HepG2 (cell line): ENCODE measurements around the gene GALNT18. TPM values are rescaled to one million over a fixed set of nuclear protein-coding genes. Genes with fewer than 3 reads are reported as not detected.

Experiments used
- ATAC-seq: fragments of 200-7000 bp; cut with Tn5 transposase; 3 replicates; pipeline ENCODE4 v1.9.1; 2020; ENCODE audit warnings: mild to moderate bottlenecking, moderate library complexity
- BruUV-seq: library from RNA; stranded (reverse); fragments of 400-500 nt; replicated peaks from 2 replicates; lab custom pipeline; 2021; lab: Mats Ljungman, UMichigan
- CTCF ChIA-PET: fragments of 300-600 bp; formaldehyde crosslinking; extraction: SDS; loops from one replicate; lab custom pipeline; 2021; ENCODE audit warnings: low total read pairs, inconsistent platforms, low intra/inter-chr PET ratio; lab: Yijun Ruan, JAX
- POLR2A ChIA-PET: fragments of 350-600 bp; sonication (Branson Sonifier 250); formaldehyde crosslinking; loops from one replicate; lab custom pipeline; 2020; ENCODE audit warnings: antibody characterized with exemption, inconsistent platforms; lab: Yijun Ruan, JAX
- DNase-seq: peaks from one replicate; pipeline ENCODE4 v3.0.0-alpha.2; 2015; ENCODE audit warnings: low spot score
- FAIRE-seq: peaks from 3 replicates; lab custom pipeline; 2011; peaks lifted over from hg19 to GRCh38; lab: Jason Lieb, UNC
- H2AFZ ChIP-seq: one replicate; pipeline ENCODE4 v1.6.1; 2011; ENCODE audit warnings: low read length, inconsistent platforms
- H3K27ac ChIP-seq: fragments of 300-600 bp; 3 replicates; pipeline ENCODE4 v1.8.0; 2011; ENCODE audit warnings: mixed run types, mild to moderate bottlenecking, mixed read lengths, low read length, inconsistent platforms; ENCODE audit not compliant: insufficient read depth; ENCODE audit errors: extremely low read length
- H3K27me3 ChIP-seq, 2 experiments: fragments of 200-600 bp in 1 of 2; 2 replicates in 1 of 2; 3 replicates in 1 of 2; pipeline versions ENCODE4 v1.6.0 to v1.8.0; 2011; ENCODE audit warnings: low read length in 2 of 2, mild to moderate bottlenecking in 2 of 2, moderate library complexity in 2 of 2, inconsistent platforms in 1 of 2; ENCODE audit not compliant: insufficient read depth in 2 of 2, control insufficient read depth in 1 of 2
- H3K36me3 ChIP-seq, 2 experiments: fragments of 200-600 bp in 1 of 2; replicated peaks in 1 of 2; 2 replicates in 1 of 2; 3 replicates in 1 of 2; pipeline versions ENCODE4 v1.5.1 to v1.8.0; 2011; ENCODE audit warnings: low read length in 2 of 2, inconsistent platforms in 1 of 2; ENCODE audit not compliant: insufficient read depth in 2 of 2, control insufficient read depth in 1 of 2
- H3K4me1 ChIP-seq: 2 replicates; pipeline ENCODE4 v1.5.1; 2012; ENCODE audit warnings: low read length, inconsistent platforms; ENCODE audit not compliant: insufficient read depth
- H3K4me2 ChIP-seq: 2 replicates; pipeline ENCODE4 v1.6.0; 2011; ENCODE audit warnings: low read depth, low read length, inconsistent platforms
- H3K4me3 ChIP-seq, 3 experiments: fragments of 200-600 bp in 1 of 3; sonication (generic), shearing (Covaris generic) in 1 of 3; replicated peaks in 1 of 3; 2 replicates each; pipeline ENCODE4 v1.5.1; 2011 to 2016; ENCODE audit warnings: low read length in 3 of 3, inconsistent platforms in 2 of 3, low read depth in 2 of 3, mild to moderate bottlenecking in 2 of 3, control low read depth in 1 of 3, mixed read lengths in 1 of 3; ENCODE audit not compliant: insufficient read depth in 1 of 3
- H3K79me2 ChIP-seq: one replicate; pipeline ENCODE4 v1.6.1; 2011; ENCODE audit warnings: low read length, inconsistent platforms; ENCODE audit not compliant: insufficient read depth
- H3K9ac ChIP-seq: 2 replicates; pipeline ENCODE4 v1.6.0; 2011; ENCODE audit warnings: mild to moderate bottlenecking, low read depth, low read length, inconsistent platforms; ENCODE audit not compliant: insufficient read depth
- H3K9me3 ChIP-seq: 2 replicates; pipeline ENCODE4 v1.5.1; 2012; ENCODE audit warnings: mild to moderate bottlenecking, low read length
- H4K20me1 ChIP-seq: 2 replicates; pipeline ENCODE4 v1.6.0; 2011; ENCODE audit warnings: inconsistent platforms, mild to moderate bottlenecking, low read length, moderate library complexity; ENCODE audit not compliant: insufficient read depth
- HHEX ChIP-seq: IDR thresholded peaks from 2 replicates; pipeline ENCODE4 v1.6.1; 2016; ENCODE audit warnings: control low read depth
- KLF13 ChIP-seq: sonication (generic); formaldehyde crosslinking; IDR thresholded peaks from 2 replicates; pipeline ENCODE4 v1.4.0; 2020; ENCODE audit warnings: mild to moderate bottlenecking, missing genetic modification reagents
- MAFG ChIP-seq: sonication (generic); formaldehyde crosslinking; IDR thresholded peaks from 2 replicates; pipeline ENCODE4 v1.5.1; 2020; ENCODE audit warnings: mild to moderate bottlenecking, missing genetic modification reagents
- NAIF1 ChIP-seq: sonication (generic); formaldehyde crosslinking; IDR thresholded peaks from 2 replicates; pipeline ENCODE4 v1.5.0; 2020; ENCODE audit warnings: mild to moderate bottlenecking, missing genetic modification reagents, borderline replicate concordance
- SP1 ChIP-seq, 2 experiments: fragments of 450-650 bp in 1 of 2; sonication (generic) in 1 of 2; formaldehyde crosslinking in 1 of 2; IDR thresholded peaks; 2 replicates each; pipeline versions ENCODE4 v1.4.0 to v1.6.1; 2016 to 2020; ENCODE audit warnings: missing genetic modification reagents in 1 of 2
- SP4 ChIP-seq: sonication (generic); formaldehyde crosslinking; IDR thresholded peaks from 2 replicates; pipeline ENCODE4 v1.8.1; 2023; ENCODE audit warnings: mild to moderate bottlenecking, missing genetic modification reagents
- ZFP82 ChIP-seq: sonication (generic); formaldehyde crosslinking; IDR thresholded peaks from 2 replicates; pipeline ENCODE4 v1.5.1; 2020; ENCODE audit warnings: mild to moderate bottlenecking, missing genetic modification reagents, borderline replicate concordance
- ZNF263 ChIP-seq: sonication (generic); formaldehyde crosslinking; IDR thresholded peaks from 2 replicates; pipeline ENCODE4 v1.4.0; 2020; ENCODE audit warnings: missing genetic modification reagents
- ZNF282 ChIP-seq: fragments of 450-650 bp; IDR thresholded peaks from 2 replicates; pipeline ENCODE4 v1.6.1; 2018; ENCODE audit not compliant: partially characterized antibody
- ZNF615 ChIP-seq: sonication (generic); formaldehyde crosslinking; IDR thresholded peaks from 2 replicates; pipeline ENCODE4 v1.5.0; 2020; ENCODE audit warnings: mild to moderate bottlenecking, missing genetic modification reagents, borderline replicate concordance
- ZNF616 ChIP-seq: sonication (generic); formaldehyde crosslinking; IDR thresholded peaks from 2 replicates; pipeline ENCODE4 v1.5.0; 2020; ENCODE audit warnings: low read depth, mild to moderate bottlenecking, missing genetic modification reagents
- ZXDC ChIP-seq: sonication (generic); formaldehyde crosslinking; IDR thresholded peaks from 2 replicates; pipeline ENCODE4 v1.5.0; 2020; ENCODE audit warnings: mild to moderate bottlenecking, missing genetic modification reagents
- WGBS: methylation state at CpG from one replicate; pipeline ENCODE4 v1.1.6; 2017; ENCODE audit warnings: low lambda C conversion rate; 5-methylcytosine and 5-hydroxymethylcytosine counted together
- in situ Hi-C: cut with HindIII; loops from 2 replicates; pipeline ENCODE4 v1.10.0; 2017; ENCODE audit warnings: low pct_unique_long_range_greater_than_20kb; ENCODE audit not compliant: extremely low pct_ligation_motif_present
- intact Hi-C: fragments of 100-400 bp; cut with micrococcal nuclease; formaldehyde crosslinking; loops from one replicate; pipeline ENCODE4 v1.10.0; 2022; ENCODE audit not compliant: unreplicated experiment
- polyA plus RNA-seq, 8 experiments: library from polyadenylated mRNA; depleted of rRNA in 3 of 8; stranded (reverse) in 7 of 8; unstranded in 1 of 8; fragments of >200 nt; fragmentation: Illumina TruSeq in 4 of 8; extraction: Trizol in 4 of 8; gene quantifications; 2 replicates each; pipeline versions ENCODE4 v1.2.1 to v1.2.3, GENCODE V29; 2011 to 2016; ENCODE audit warnings: low read depth in 4 of 8, missing spikeins in 1 of 8, mixed read lengths in 1 of 8; ENCODE audit not compliant: insufficient read depth in 1 of 8
- total RNA-seq, 5 experiments: library from RNA; depleted of rRNA; stranded (reverse); fragments of >200 nt; fragmentation: Illumina TruSeq; extraction: Trizol; gene quantifications; 2 replicates each; pipeline ENCODE4 v1.2.3, GENCODE V29; 2016; ENCODE audit warnings: low read depth in 1 of 5
- TF ChIP-seq, protein P1 (sequence below): sonication (generic); formaldehyde crosslinking; IDR thresholded peaks from 2 replicates; pipeline ENCODE4 v1.5.0; 2020; ENCODE audit warnings: mild to moderate bottlenecking, missing genetic modification reagents, borderline replicate concordance
- TF ChIP-seq, protein P2 (sequence below): sonication (generic); formaldehyde crosslinking; IDR thresholded peaks from 2 replicates; pipeline ENCODE4 v1.4.0; 2020; ENCODE audit warnings: missing genetic modification reagents

The GALNT18 gene
- total and polyA plus RNA-seq, 2 of the 13 experiments (the other 11 are each of a cell fraction or from before 2014, with no cell fraction given) = 0.11 TPM; not detected in 1

GRCh38 chr11:11335043-11335442, 286.8 kb downstream of the GALNT18 start:
- intact Hi-C loops = no loop called here
- no peaks in the 10 kb centered on the region for H3K9me3 ChIP-seq
- FAIRE-seq = no peak
- POLR2A ChIA-PET = no interaction called here
- no peak for TF ChIP-seq ZXDC (CRISPR knock-in tag)
- no peak for TF ChIP-seq ZNF263 (CRISPR knock-in tag)
- no peak for TF ChIP-seq ZNF282
- TF ChIP-seq ZFP82 = no peak
- no peak for TF ChIP-seq NAIF1 (CRISPR knock-in tag)
- TF ChIP-seq, protein P1, sequence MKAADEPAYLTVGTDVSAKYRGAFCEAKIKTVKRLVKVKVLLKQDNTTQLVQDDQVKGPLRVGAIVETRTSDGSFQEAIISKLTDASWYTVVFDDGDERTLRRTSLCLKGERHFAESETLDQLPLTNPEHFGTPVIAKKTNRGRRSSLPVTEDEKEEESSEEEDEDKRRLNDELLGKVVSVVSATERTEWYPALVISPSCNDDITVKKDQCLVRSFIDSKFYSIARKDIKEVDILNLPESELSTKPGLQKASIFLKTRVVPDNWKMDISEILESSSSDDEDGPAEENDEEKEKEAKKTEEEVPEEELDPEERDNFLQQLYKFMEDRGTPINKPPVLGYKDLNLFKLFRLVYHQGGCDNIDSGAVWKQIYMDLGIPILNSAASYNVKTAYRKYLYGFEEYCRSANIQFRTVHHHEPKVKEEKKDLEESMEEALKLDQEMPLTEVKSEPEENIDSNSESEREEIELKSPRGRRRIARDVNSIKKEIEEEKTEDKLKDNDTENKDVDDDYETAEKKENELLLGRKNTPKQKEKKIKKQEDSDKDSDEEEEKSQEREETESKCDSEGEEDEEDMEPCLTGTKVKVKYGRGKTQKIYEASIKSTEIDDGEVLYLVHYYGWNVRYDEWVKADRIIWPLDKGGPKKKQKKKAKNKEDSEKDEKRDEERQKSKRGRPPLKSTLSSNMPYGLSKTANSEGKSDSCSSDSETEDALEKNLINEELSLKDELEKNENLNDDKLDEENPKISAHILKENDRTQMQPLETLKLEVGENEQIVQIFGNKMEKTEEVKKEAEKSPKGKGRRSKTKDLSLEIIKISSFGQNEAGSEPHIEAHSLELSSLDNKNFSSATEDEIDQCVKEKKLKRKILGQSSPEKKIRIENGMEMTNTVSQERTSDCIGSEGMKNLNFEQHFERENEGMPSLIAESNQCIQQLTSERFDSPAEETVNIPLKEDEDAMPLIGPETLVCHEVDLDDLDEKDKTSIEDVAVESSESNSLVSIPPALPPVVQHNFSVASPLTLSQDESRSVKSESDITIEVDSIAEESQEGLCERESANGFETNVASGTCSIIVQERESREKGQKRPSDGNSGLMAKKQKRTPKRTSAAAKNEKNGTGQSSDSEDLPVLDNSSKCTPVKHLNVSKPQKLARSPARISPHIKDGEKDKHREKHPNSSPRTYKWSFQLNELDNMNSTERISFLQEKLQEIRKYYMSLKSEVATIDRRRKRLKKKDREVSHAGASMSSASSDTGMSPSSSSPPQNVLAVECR (CRISPR knock-in tag) = no peak
- TF ChIP-seq, protein P2, sequence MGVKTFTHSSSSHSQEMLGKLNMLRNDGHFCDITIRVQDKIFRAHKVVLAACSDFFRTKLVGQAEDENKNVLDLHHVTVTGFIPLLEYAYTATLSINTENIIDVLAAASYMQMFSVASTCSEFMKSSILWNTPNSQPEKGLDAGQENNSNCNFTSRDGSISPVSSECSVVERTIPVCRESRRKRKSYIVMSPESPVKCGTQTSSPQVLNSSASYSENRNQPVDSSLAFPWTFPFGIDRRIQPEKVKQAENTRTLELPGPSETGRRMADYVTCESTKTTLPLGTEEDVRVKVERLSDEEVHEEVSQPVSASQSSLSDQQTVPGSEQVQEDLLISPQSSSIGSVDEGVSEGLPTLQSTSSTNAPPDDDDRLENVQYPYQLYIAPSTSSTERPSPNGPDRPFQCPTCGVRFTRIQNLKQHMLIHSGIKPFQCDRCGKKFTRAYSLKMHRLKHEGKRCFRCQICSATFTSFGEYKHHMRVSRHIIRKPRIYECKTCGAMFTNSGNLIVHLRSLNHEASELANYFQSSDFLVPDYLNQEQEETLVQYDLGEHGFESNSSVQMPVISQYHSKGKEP (CRISPR knock-in tag) = no peak
- TF ChIP-seq KLF13 (CRISPR knock-in tag) = no peak
- no peak for TF ChIP-seq ZNF616 (CRISPR knock-in tag)
- no peak for TF ChIP-seq ZNF615 (CRISPR knock-in tag)
- TF ChIP-seq SP1 (IDR thresholded peaks at IDR 0.05) = no peak
- TF ChIP-seq SP1 (CRISPR knock-in tag; IDR thresholded peaks at IDR 0.05) = no peak
- TF ChIP-seq MAFG (CRISPR knock-in tag) = no peak
- no peak for TF ChIP-seq HHEX (CRISPR knock-in tag)
- no peak for TF ChIP-seq SP4 (CRISPR knock-in tag)
- TF ChIP-seq, all 625 proteins: peak for 0
- Histone ChIP-seq H3K36me3 (no peaks in the 10 kb centered on the region), H3K27me3 (peaks cover 0 to 4% of the 10 kb centered on the region in 2 experiments; a peak in 2 of 5 replicates), H4K20me1 (no peaks in the 10 kb centered on the region), H3K9ac (no peak overlapping the region), H2AFZ (no peak overlapping the region), H3K4me3 (no peak overlapping the region), H3K79me2 (no peaks in the 10 kb centered on the region), H3K27ac (no peak overlapping the region), H3K4me2 (no peak overlapping the region), H3K4me1 (no peaks in the 10 kb centered on the region)
- CTCF ChIA-PET = no interaction called here
- BruUV-seq = no TSS peak
- no peak for ATAC-seq
- 3% methylated on average over 2 of the region's 2 CpGs for WGBS
- DNase-seq = no peak
- in situ Hi-C loops = no loop called here
